CD8-positive, alpha-beta memory T cell (primary cell): Measurements from ENCODE around the gene MSL2. TPM values are rescaled to one million over a fixed set of nuclear protein-coding genes. Genes with fewer than 3 reads are reported as not detected.
"Not testable (repeated sequence)": the region's sequence is repeated elsewhere in the genome, so short reads cannot be mapped to it uniquely, and the experiment has no call there.

ENCODE experiments used
- CTCF ChIA-PET: fragments of 350-600 bp; sonication (Branson Sonifier 250); formaldehyde crosslinking; loops from one replicate; lab custom pipeline; 2021; ENCODE audit warnings: antibody characterized with exemption; lab: Charles Lee
- POLR2A ChIA-PET: fragments of 350-600 bp; sonication (Branson Sonifier 250); formaldehyde crosslinking; loops from one replicate; lab custom pipeline; 2021; ENCODE audit warnings: antibody characterized with exemption; lab: Charles Lee
- DNase-seq, 5 donors: peaks; one replicate each; pipeline versions ENCODE4 v3.0.0 to v3.0.0-alpha.2; 2020 to 2022; ENCODE audit warnings: mixed read lengths in 1 of 5
- H3K27ac ChIP-seq: one replicate; pipeline ENCODE4 v1.7.0; 2013; ENCODE audit warnings: low read depth, mild to moderate bottlenecking, low read length, moderate library complexity
- H3K27me3 ChIP-seq: 2 replicates; pipeline ENCODE4 v1.7.0; 2013; ENCODE audit warnings: low read length, mild to moderate bottlenecking; ENCODE audit not compliant: insufficient read depth, poor library complexity, severe bottlenecking
- H3K36me3 ChIP-seq: 2 replicates; pipeline ENCODE4 v1.7.0; 2013; ENCODE audit warnings: mild to moderate bottlenecking, low read length, moderate library complexity; ENCODE audit not compliant: insufficient read depth
- H3K4me1 ChIP-seq: 2 replicates; pipeline ENCODE4 v1.7.0; 2013; ENCODE audit warnings: mild to moderate bottlenecking, low read length, moderate library complexity; ENCODE audit not compliant: insufficient read depth
- H3K4me3 ChIP-seq: 2 replicates; pipeline ENCODE4 v1.7.0; 2013; ENCODE audit warnings: mild to moderate bottlenecking, low read length
- H3K9me3 ChIP-seq: 2 replicates; pipeline ENCODE4 v1.7.0; 2013; ENCODE audit warnings: mild to moderate bottlenecking, low read length
- H3K27ac Mint-ChIP-seq, 8 donors: one replicate each; pipeline ENCODE4 v1.8.0; 2020 to 2021; ENCODE audit warnings: mixed read lengths in 8 of 8, mild to moderate bottlenecking in 6 of 8, inconsistent platforms in 3 of 8, moderate library complexity in 3 of 8
- H3K27me3 Mint-ChIP-seq, 2 donors: one replicate each; pipeline ENCODE4 v1.8.0; 2020 to 2021; ENCODE audit warnings: mixed read lengths in 2 of 2, mild to moderate bottlenecking in 1 of 2, moderate library complexity in 1 of 2
- H3K36me3 Mint-ChIP-seq, 3 donors: one replicate each; pipeline ENCODE4 v1.8.0; 2020 to 2021; ENCODE audit warnings: mixed read lengths in 3 of 3, inconsistent platforms in 1 of 3, mild to moderate bottlenecking in 1 of 3
- H3K4me1 Mint-ChIP-seq, 3 donors: one replicate each; pipeline ENCODE4 v1.8.0; 2020 to 2021; ENCODE audit warnings: mixed read lengths in 3 of 3, inconsistent platforms in 1 of 3, mild to moderate bottlenecking in 1 of 3
- H3K4me3 Mint-ChIP-seq, 7 donors: one replicate each; pipeline ENCODE4 v1.8.0; 2020 to 2021; ENCODE audit warnings: mixed read lengths in 7 of 7, mild to moderate bottlenecking in 6 of 7, moderate library complexity in 4 of 7, inconsistent platforms in 2 of 7
- H3K9me3 Mint-ChIP-seq, 5 donors: one replicate each; pipeline ENCODE4 v1.8.0; 2020 to 2022; ENCODE audit warnings: mixed read lengths in 5 of 5, mild to moderate bottlenecking in 3 of 5, moderate library complexity in 2 of 5, inconsistent platforms in 1 of 5
- polyA plus RNA-seq: library from polyadenylated mRNA; unstranded; fragments of 300-500 nt; fragmentation: Illumina TruSeq; gene quantifications from one replicate; pipeline ENCODE4 v1.2.3, GENCODE V29; 2021
- total RNA-seq, 2 experiments: library from RNA; stranded (reverse); gene quantifications; one replicate each; pipeline ENCODE4 v1.2.3, GENCODE V29; 2021

Gene MSL2
- total and polyA plus RNA-seq, 3 experiments from 2014 or later, result 33.6 to 53.4 (median 46.2) TPM

GRCh38 chr3:136141291-136141785 lies 54.8 kb downstream of the MSL2 start:
- no peak overlapping the region for H3K4me3 ChIP-seq
- H3K36me3 ChIP-seq, result no peaks in the 10 kb centered on the region
- peaks cover 22 to 34% (median 26%) of the 10 kb centered on the region in 3 donors for H3K4me1 Mint-ChIP-seq
- H3K27ac ChIP-seq, result no peak overlapping the region
- H3K9me3 ChIP-seq, result no peaks in the 10 kb centered on the region
- H3K27ac Mint-ChIP-seq, result peak overlapping the region; percentile 24 to 64 (median 50)
- no peaks in the 10 kb centered on the region for H3K27me3 Mint-ChIP-seq
- H3K9me3 Mint-ChIP-seq, result no peaks in the 10 kb centered on the region
- H3K4me3 Mint-ChIP-seq, result no peak overlapping the region
- H3K27me3 ChIP-seq, result no peaks in the 10 kb centered on the region
- no peak for DNase-seq
- no peaks in the 10 kb centered on the region for H3K36me3 Mint-ChIP-seq
- CTCF ChIA-PET, result no interaction called here
- no peaks in the 10 kb centered on the region for H3K4me1 ChIP-seq
- POLR2A ChIA-PET, result no interaction called here

- Histone ChIP-seq H3K36me3 (no peaks in the 10 kb centered on the region), H3K27me3 (no peaks in the 10 kb centered on the region), H3K27ac (no peak overlapping the region), H3K4me3 (no peak overlapping the region), H3K4me1 (no peaks in the 10 kb centered on the region), H3K9me3 (no peaks in the 10 kb centered on the region)
- POLR2A ChIA-PET, result no interaction called here
- Mint-ChIP-seq H3K9me3 (no peaks in the 10 kb centered on the region), H3K27me3 (no peaks in the 10 kb centered on the region), H3K4me3 (no peak overlapping the region), H3K4me1 (peaks cover 6 to 8% (median 8%) of the 10 kb centered on the region in 3 donors), H3K27ac (no peak overlapping the region), H3K36me3 (no peaks in the 10 kb centered on the region)
- no peak for DNase-seq
- CTCF ChIA-PET, result no interaction called here
These were observed 59.7 kb downstream of the MSL2 start for GRCh38 chr3:136136454-136136853.

GRCh38 chr3:136135039-136135802 lies 60.9 kb downstream of the MSL2 start:
- POLR2A ChIA-PET, result no interaction called here
- H3K4me1 Mint-ChIP-seq, result peaks cover 0 to 1% (median 0%) of the 10 kb centered on the region in 3 donors

GRCh38 chr3:136134091-136134490 lies 62.0 kb downstream of the MSL2 start:
- H3K4me1 ChIP-seq, result no peaks in the 10 kb centered on the region
- H3K9me3 ChIP-seq, result no peaks in the 10 kb centered on the region
- no peaks in the 10 kb centered on the region for H3K27me3 Mint-ChIP-seq
- H3K27me3 ChIP-seq, result no peaks in the 10 kb centered on the region
- POLR2A ChIA-PET, result no interaction called here
- no peaks in the 10 kb centered on the region for H3K9me3 Mint-ChIP-seq
- peaks cover 0 to 1% (median 0%) of the 10 kb centered on the region in 3 donors for H3K4me1 Mint-ChIP-seq
- no peak overlapping the region for H3K4me3 ChIP-seq
- H3K27ac ChIP-seq, result no peak overlapping the region
- H3K4me3 Mint-ChIP-seq, result no peak overlapping the region
- H3K36me3 ChIP-seq, result no peaks in the 10 kb centered on the region
- H3K36me3 Mint-ChIP-seq, result no peaks in the 10 kb centered on the region
- CTCF ChIA-PET, result no interaction called here
- H3K27ac Mint-ChIP-seq, result no peak overlapping the region
- DNase-seq, result no peak

More at GRCh38 chr3:136135039-136135802, 60.9 kb downstream of the MSL2 start:
- Histone ChIP-seq H3K4me1 (no peaks in the 10 kb centered on the region), H3K27me3 (no peaks in the 10 kb centered on the region), H3K4me3 (no peak overlapping the region), H3K9me3 (no peaks in the 10 kb centered on the region), H3K36me3 (no peaks in the 10 kb centered on the region), H3K27ac (no peak overlapping the region)
- no peaks in the 10 kb centered on the region for H3K36me3 Mint-ChIP-seq
- H3K27ac Mint-ChIP-seq, result peak overlapping the region in 1 of 8 donors; percentile 63
- no peak for DNase-seq
- no peaks in the 10 kb centered on the region for H3K9me3 Mint-ChIP-seq
- H3K4me3 Mint-ChIP-seq, result no peak overlapping the region
- no peaks in the 10 kb centered on the region for H3K27me3 Mint-ChIP-seq
- CTCF ChIA-PET, result no interaction called here

- H3K36me3 ChIP-seq, H3K4me3 ChIP-seq, POLR2A ChIA-PET, H3K36me3 Mint-ChIP-seq, H3K4me3 Mint-ChIP-seq, H3K4me1 Mint-ChIP-seq, H3K27ac ChIP-seq, H3K27me3 Mint-ChIP-seq, DNase-seq, H3K4me1 ChIP-seq, H3K27me3 ChIP-seq, CTCF ChIA-PET, H3K27ac Mint-ChIP-seq, H3K9me3 ChIP-seq: not testable (repeated sequence)
- peaks cover 0 to 14% (median 3%) of the 10 kb centered on the region in 5 donors for H3K9me3 Mint-ChIP-seq
These were observed 64.5 kb downstream of the MSL2 start for GRCh38 chr3:136131647-136132046.

- ChIA-PET POLR2A (no interaction called here), CTCF (no interaction called here)
- H3K4me1 ChIP-seq, result no peaks in the 10 kb centered on the region
- no peaks in the 10 kb centered on the region for H3K9me3 ChIP-seq
- no peak overlapping the region for H3K4me3 ChIP-seq
- H3K27me3 ChIP-seq, result no peaks in the 10 kb centered on the region
- no peak overlapping the region for H3K4me3 Mint-ChIP-seq
- peaks cover 0 to 3% (median 0%) of the 10 kb centered on the region in 5 donors for H3K9me3 Mint-ChIP-seq
- H3K27ac ChIP-seq, result no peak overlapping the region
- DNase-seq, result no peak
- H3K4me1 Mint-ChIP-seq, result no peaks in the 10 kb centered on the region
- H3K36me3 ChIP-seq, result no peaks in the 10 kb centered on the region
- H3K27me3 Mint-ChIP-seq, result peaks cover 5 to 6% of the 10 kb centered on the region in 2 donors
- H3K36me3 Mint-ChIP-seq, result peaks cover 0 to 14% (median 4%) of the 10 kb centered on the region in 3 donors
- H3K27ac Mint-ChIP-seq, result no peak overlapping the region
These were observed 74.1 kb downstream of the MSL2 start for GRCh38 chr3:136122006-136122405.

- Mint-ChIP-seq H3K36me3 (peaks cover 0 to 28% (median 3%) of the 10 kb centered on the region in 3 donors), H3K27me3 (peaks cover 7 to 8% of the 10 kb centered on the region in 2 donors), H3K27ac (no peak overlapping the region), H3K4me3 (no peak overlapping the region), H3K9me3 (peaks cover 0 to 2% (median 0%) of the 10 kb centered on the region in 5 donors), H3K4me1 (no peaks in the 10 kb centered on the region)
- H3K4me3 ChIP-seq, result no peak overlapping the region
- CTCF ChIA-PET, result no interaction called here
- no peaks in the 10 kb centered on the region for H3K9me3 ChIP-seq
- POLR2A ChIA-PET, result no interaction called here
- H3K27me3 ChIP-seq, result no peaks in the 10 kb centered on the region
- H3K36me3 ChIP-seq, result no peaks in the 10 kb centered on the region
- no peak for DNase-seq
- no peak overlapping the region for H3K27ac ChIP-seq
- H3K4me1 ChIP-seq, result no peaks in the 10 kb centered on the region
These were observed 75.5 kb downstream of the MSL2 start for GRCh38 chr3:136120373-136121348.

GRCh38 chr3:136119783-136120182 lies 76.4 kb downstream of the MSL2 start:
- CTCF ChIA-PET, H3K27ac ChIP-seq, H3K9me3 ChIP-seq, H3K9me3 Mint-ChIP-seq, H3K27ac Mint-ChIP-seq, H3K27me3 Mint-ChIP-seq, H3K4me3 Mint-ChIP-seq, H3K4me3 ChIP-seq, H3K4me1 ChIP-seq, H3K4me1 Mint-ChIP-seq, POLR2A ChIA-PET, DNase-seq, H3K27me3 ChIP-seq, H3K36me3 ChIP-seq: not testable (repeated sequence)
- H3K36me3 Mint-ChIP-seq, result peaks cover 0 to 35% (median 4%) of the 10 kb centered on the region in 3 donors
